Measurements from ENCODE around the gene ACER3.
"Not testable (repeated sequence)": the region's sequence is repeated elsewhere in the genome, so short reads cannot be mapped to it uniquely, and the experiment has no call there.

The ACER3 gene

DNA sequence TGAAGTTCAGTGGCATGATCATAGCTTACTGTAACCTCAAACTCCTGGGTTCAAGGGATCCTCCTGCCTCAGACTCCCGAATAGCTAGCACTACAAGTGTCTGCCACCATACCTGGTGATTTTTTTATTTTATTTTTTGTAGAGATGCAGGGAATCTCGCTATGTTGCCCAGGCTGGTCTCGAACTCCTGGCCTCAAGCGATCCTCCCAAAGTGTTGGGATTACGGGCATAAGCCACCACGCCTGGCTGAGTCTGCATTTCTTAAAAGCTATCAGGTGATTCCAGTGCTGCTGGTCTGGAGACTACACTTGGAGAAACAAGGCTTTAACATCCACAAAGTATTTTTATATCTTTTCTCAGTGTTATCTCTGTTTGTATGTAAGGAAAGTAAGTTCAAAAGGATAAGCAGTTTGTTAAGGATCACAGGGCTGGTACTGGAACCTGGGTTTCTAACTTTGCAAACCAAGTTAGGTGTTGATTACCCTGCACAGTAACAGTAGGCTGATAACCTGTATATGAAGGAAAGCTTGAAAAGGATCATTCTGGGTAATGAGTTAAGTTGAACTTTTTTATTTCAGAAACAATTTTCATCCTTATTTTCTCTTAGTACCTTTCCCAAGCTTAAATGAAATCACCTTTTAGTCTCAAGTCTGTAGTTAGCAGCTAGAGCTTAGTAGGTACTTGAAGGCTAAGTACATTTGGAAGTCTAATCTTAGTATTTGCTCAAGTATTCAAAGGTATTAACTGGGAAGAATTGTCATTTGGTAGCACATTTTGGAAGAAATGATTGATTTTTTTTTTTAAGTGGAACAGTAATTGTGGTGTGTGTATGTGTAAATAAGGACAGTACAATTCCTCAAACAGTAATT is 12.5 kb downstream of the ACER3 start:
- DNase-seq (ENCODE audit: low read depth in 2 of 2), result no peak

DNA sequence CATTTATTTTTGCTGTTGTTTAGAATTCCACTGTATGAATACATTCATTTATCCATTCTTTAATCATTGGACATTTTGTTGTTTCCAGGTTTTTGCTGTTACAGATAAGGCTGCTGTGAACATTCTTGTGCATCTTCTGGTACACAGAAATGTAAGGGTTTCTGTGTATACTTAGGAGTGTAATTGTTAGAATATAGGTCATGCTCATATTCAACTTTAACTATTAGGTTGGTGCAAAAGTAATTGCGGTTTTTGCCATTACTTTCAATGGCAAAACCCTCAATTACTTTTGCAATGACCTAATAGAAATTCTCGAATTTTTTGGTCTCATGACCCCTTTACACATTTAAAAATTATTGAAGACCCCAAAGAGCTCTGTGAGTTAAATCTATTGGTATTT is 17.3 kb downstream of the ACER3 start:
- no peak for DNase-seq (ENCODE audit: low read depth in 2 of 2)

DNA sequence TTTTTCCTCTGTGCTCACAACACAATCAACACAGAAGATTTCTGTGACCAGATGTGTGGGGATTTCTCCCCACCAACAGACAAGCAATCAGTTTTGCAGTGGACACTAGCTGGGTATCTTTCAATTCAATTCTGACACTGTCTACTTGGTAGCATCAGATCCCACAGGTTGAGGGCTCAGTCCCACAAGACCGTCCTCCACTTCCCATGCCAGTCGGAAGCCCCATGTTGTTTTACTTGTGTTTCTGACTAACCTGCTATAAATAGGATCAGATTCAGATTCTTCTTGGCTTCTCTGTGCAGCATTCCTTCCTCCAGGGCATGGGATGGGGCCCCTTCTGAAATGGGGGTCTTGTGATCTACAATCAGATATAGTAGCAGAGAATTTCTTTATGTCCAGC is 19.6 kb downstream of the ACER3 start:
- DNase-seq (ENCODE audit: low read depth in 2 of 2), result no peak

DNA sequence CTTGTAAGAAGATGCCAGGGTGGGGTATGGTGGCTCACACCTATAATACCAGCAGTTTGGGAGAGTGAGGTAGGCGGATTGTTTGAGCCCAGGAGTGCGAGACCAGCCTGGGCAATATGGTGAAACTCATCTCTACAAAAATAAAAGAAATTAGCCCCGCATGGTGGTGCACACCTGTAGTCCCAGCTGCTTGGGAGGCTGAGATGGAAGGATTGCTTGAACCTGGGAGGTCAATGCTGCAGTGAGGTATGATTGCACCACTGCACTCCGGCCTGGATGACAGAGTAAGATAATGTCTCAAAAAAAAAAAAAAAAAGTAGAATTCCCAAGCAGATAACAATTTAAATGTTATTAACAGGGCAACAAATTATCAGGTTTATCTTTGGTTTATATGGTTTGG is 20.2 kb downstream of the ACER3 start:
- no peak for DNase-seq (ENCODE audit: low read depth in 2 of 2)

DNA sequence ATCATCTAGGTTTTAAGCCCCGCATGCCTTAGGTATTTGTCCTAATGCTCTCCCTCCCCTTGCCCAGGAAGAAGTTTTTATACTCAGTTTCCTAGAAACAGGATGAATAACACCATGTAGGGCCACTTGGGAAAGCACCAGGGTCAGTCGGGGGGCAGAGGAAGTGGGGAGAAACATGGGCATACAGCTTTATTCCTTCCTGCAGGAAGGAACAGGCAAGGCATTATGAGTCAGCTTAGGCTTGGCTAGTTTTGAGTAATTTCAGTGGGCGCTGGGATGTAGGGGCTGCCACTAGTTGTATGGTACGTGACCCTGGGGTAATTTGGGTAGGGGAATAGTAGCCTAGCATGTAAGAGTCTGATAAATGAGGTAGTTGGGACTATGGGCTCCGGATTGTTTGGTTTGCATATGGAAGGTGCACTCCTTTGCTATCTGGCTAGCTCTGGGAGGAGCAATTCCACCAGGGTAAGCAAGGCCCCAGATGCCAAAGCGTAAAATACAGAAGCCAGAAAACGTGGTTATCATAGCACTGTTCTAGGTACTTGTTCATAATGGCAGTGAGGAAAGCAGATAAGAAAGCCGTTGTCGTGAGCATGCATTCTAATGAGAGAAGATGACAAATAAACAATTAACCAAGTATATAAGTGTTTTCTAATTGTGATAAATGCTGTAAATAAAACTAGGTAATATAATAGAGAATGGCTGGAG is 24.8 kb downstream of the ACER3 start:
- no peak for DNase-seq (ENCODE audit: low read depth in 2 of 2)

DNA sequence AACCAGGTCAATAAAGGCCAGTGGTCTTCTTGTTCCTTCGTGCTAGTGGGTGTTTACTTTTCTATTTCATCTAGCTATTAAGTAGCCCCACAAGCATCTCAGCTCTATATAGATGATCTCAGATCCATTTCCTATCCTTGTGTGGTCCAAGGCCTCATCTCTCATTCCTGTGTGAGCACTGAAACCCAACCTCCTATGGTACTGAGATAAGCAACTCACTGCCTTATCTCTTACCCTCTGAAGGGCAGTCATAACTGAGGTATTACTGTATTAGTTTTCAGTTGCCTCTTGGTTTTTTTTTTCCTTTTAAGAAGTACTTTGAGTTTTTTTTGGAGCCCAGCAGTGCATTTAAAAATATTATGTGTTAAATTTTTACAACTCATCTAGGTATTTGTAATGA is 28.3 kb downstream of the ACER3 start:
- no peak for DNase-seq (ENCODE audit: low read depth in 2 of 2)

DNA sequence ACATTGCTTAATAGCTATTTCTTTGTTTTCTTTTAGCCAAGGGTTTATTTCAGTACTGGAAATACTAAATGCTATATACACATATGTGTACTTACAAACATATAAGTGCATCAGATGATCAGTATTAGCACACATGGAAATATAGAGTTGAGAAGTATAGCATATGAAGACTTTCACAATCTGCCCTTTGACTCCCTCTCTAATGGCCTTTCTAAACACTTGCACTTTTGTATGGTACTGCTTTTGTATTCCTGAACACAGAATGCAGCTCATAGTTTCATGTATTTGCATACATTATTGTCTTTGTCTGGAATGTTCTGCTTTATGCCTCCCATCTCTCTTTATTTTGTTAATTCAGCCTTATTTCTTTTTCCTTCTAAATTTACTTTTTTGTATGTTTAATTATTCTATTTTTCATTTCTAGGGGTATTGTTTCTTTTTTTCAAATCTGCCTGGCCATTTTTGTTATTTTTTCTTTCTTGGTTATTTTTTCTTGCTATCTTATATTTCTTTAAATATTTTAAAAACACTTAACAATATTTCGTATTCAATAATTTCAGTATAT is 28.8 kb downstream of the ACER3 start:
- no peak for DNase-seq (ENCODE audit: low read depth in 2 of 2)

DNA sequence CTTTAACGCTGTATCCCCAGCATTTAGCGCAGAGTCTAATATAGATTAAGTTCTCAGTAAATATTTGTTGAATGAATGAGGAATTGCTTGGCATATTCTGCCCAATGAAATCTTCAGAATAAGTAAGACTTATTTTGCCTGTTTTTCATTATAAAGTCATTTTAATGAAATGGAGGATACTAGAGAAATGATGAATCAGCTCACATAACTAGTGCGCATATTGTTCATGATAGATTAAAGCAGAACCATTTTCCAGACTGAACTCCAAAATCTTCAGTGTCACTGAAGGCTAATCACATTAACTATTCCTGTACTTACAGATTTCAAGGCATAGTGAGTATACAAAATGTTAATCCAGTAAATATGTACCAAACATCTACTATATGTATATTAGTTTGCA is 29.6 kb downstream of the ACER3 start:
- DNase-seq (ENCODE audit: low read depth in 2 of 2), result no peak

DNA sequence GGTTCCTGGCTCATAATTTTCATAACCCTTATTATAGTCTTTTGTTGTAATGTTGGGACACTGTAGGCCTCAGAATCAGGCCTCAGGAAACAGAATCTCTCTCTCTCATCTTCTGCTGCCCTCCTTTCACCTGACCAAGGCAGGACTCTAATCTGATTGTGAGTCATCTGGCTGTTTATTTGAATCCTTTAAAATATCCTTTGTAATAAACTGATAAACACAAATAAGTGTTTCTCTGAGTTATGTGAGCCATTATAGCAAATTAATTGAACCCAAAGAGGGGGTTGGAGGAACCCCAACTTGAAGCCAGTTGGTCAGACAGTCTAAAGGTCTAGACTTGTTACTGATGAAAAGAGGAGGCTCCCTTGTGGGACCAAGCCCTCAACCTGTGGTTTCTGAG is 30.6 kb downstream of the ACER3 start:
- no peak for DNase-seq (ENCODE audit: low read depth in 2 of 2)

DNA sequence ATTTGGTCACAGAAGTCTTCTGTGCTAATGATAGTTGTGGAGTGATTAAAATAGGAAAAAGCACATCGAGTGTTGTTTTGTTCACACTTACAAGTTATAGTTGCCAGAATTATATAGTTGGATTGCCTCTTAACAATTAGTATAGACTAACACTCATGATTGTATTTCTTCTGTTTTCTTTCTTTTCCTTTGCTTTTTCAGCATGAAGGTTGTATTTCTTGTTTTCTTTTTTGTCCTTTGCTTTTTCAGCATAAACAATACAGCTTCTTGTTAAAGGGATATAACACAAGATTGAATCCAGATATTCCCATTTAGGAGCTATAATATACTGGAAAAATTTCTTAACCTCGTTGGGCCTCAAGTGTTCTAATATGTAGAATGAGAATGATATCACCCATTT is 31.1 kb downstream of the ACER3 start:
- DNase-seq (ENCODE audit: low read depth in 2 of 2), result no peak

DNA sequence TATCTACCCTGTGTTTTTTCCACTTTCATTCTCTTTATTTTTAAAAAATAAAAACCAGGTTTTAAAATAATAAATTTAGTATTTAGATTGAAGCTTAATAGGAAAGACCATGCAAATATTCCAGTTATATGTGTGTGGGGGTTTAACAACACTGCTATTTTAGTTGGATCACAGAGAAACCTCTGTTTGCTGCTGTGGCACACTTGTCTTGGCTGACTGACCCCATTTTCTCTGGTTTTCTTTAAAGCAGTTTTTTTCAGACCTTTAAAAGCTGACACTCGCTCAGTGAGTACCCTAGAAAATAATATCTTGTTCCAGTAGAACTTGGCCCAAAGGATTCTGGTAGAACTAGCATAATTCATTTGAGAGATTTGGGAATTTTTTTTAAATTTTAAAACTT is 31.6 kb downstream of the ACER3 start:
- DNase-seq (ENCODE audit: low read depth in 2 of 2), result no peak

DNA sequence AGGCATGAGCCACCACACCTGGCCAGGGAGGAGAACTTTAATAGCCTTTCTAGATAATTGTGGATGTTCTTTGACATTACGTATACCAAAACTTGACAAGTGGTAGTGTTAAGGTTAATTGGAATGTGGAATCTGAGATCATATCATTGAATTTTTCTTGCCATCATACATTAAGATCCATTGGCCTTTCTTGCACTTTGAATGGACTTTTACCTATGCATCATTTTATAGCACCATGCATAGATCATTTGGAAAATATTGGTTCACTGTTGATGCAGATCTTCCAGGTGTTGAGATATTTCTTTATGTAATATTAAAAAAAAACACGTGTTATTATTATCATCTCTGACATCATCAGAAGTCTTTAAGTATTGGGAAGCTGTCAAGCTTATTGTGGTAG is 36.5 kb downstream of the ACER3 start:
- DNase-seq (ENCODE audit: low read depth in 2 of 2), result no peak

DNA sequence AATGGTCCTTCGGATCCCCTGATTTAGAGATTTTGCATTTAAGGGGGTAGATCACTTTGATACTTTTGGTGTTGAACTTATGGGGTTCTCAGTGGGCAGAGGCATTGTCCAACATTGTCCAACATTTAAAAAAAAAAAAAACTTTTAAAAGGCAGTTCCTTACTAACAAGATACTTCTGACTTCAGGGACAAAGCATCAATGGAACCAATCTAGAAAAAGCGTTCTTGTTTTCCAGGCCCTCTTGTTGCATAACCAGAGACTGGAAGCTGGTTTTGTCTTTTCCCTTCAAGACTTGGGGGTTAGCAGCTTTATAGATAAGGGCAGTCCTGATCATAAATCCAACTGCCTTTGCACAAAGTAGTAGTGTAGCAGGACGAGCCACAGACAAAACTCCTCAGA is 40.4 kb downstream of the ACER3 start:
- DNase-seq (ENCODE audit: low read depth in 2 of 2), result no peak

DNA sequence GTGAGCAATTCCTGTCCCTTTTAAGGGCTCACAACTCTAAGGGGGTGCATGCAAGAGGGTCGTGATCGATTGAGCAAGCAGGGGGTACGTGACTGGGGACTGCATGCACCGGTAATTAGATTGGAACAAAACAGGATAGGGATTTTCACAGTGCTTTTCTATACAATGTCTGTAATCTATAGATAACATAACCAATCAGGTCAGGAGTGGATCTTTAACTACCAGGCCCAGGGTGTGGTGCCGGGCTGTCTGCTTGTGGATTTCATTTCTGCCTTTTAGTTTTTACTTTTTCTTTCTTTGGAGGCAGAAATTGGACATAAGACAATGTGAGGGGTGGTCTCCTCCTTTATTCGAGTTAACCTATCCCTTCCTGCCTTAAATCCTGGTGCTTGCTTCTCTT is 40.9 kb downstream of the ACER3 start:
- not testable (repeated sequence) for DNase-seq (ENCODE audit: low read depth in 2 of 2)

DNA sequence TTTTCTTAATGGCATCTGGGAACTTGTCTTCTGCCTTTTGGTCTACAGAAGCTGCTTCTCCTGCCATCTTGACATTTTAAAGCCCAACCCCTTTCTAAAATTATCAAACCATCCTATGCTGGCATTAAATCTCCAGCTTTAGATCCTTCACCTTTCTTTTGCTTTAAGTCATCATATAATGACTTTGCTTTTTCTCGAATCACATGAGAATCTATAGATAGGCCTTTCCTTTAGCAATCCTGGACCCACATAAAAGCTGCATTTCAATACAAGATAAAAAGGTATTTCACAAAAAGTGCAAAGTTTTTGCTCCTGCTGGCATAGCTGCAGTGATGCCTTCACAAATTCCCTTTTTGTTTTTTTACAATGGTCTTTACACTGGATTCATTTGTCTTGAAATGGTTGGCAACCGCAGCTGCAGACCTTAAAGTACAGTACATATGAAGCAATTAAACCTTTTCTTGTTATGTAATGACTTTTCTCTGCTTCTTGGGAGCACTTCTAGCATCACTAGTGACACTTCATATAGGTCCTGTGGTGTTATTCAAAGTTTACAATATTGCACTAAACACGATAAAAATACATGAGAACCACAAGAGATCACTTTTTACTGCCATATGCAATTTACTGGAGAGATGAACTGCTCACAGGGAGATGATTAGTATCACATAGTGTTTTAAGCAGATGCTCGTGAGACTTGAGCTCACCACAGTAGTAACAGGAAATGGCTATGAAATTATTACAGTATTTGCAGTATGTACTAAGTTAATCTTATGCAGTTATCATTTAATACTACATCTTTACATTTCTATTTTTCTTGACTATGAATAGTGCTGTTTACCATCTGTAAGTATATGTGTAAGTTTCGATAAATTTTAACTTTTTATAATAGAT is 41.6 kb downstream of the ACER3 start:
- DNase-seq (ENCODE audit: low read depth in 2 of 2), result no peak

DNA sequence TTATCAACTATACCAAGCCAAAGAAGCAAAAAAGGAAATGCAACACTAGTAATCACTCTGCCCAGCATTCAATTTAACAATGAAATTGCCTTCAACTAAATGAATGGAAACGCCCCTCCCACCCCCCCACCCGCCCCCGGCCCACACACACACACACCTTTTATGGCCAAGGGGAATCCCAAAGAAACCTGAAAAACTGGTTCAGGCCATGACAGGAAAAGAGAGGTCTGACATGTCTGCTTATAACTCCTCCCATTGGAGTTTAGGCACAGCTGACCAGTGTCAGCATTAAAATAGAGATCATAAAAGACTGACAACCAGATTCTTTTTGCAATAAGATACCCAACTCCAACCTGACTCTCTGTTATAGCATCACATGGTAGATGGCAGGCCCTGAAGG is 42.6 kb downstream of the ACER3 start:
- DNase-seq (ENCODE audit: low read depth in 2 of 2), result no peak

DNA sequence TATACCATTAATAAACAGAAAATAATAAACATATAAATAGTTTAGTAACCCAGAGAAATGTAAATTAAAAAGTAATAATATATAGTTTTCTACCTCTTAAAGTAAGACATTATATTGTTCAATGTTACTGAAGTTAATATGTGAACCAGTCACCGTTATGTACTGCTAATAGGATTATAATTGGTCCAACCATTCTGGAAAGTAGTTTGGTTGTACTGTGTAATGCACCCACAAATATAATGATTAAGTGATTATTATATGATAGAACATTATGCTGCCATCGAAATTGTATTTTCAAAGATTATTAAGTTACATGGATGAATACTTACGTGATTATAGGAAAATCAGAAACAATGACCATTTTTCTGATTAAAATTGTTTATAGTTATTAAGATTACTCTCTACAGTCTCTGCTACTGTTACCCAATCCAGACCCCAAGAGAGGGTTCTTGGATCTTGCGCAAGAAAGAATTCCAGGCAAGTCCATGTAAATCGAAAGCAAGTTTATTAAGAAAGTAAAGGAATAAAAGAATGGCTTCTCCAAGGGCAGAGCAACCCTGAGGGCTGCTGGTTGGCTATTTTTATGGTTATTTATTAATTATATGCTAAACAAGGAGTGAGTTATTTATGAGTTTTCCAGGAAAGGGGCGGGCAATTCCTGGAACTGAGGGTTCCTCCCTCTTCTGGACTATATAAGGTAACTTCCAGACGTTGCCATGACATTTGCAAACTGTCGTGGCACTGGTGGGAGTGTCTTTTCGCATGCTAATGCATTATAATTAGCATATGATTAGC is 50.1 kb downstream of the ACER3 start:
- DNase-seq (ENCODE audit: low read depth in 2 of 2), result no peak

DNA sequence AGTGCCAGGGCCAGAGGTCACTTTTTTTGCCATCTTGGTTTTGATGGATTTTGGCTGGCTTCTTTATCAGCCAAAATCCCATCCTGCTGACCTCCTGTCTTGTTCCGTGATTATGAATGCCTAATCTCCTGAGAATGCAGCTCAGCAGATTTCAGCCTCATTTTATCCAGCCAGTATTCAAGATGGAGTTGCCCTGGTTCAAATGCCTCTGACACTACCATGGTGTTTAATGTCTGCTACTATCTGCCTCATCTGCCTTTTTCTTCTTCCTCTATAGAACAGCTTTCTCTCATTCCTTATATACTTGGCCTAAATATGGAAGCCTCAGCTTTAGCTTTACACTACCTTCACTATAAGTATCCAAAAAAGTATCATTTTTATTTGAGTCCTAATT is 50.7 kb downstream of the ACER3 start:
- no peak for DNase-seq (ENCODE audit: low read depth in 2 of 2)

DNA sequence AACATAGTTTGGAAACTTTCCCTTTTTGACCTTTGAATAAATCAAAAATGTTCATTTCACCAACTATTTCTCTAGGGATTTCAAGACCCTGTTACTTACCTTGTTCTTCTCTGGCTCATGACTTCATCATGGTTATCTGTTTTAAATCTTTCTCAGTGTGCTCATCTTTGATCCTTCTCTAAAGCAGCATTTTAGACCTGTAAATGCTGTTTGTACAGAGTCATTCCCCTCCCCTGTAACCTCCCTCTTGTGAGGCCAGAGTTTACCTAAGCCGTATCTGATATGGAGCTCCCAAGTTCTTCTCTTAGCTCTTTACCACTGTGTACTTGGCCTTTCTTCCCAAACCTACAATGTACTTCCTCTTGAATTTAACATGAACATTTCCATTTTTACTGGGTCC is 56.0 kb downstream of the ACER3 start:
- DNase-seq (ENCODE audit: low read depth in 2 of 2), result no peak

DNA sequence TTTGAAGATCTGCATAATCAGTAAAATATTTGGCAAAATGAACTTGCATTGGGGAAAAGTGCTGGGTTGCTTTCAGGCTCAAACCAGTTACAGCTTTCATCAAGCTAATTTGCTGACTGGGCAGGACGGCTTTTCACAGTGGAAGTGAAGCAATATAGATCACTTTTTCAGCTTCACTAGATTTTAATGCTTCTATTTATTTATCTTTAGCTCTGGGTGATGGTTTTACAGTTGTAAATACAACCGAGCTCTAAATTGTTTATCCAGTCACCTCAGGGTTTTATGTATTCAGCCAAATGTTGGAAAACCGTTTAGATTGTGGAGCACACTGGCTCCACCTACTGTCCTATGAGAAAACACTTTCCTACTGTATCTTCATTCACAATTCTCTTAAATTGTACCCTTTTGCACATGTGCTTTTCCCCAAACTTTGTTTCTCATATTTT is 58.2 kb downstream of the ACER3 start:
- DNase-seq (ENCODE audit: low read depth in 2 of 2), result no peak

DNA sequence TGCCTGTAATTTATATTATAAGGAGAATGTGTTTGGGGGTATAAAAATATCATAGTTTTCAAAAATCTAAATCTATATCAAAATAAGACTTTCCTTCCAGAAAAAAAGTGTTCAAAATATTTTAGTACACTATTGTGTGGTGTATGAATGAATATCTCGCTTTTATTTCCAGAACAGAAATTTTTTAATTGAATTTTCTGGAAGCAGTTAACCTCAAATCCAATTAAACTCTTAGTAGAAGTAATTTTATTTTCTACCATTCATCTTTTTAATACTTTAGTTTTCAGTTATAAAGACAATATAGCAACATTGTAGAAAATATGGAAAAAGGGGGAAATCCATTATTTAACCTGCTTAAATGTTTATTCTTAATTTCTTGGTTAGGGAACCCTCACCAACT is 58.7 kb downstream of the ACER3 start:
- no peak for DNase-seq (ENCODE audit: low read depth in 2 of 2)

All from stimulated activated CD4-positive, alpha-beta T cell treated with anti-CD3 and anti-CD28 coated beads, Interleukin-1b, Interleukin-23, amount 100 ng/mL, for 4 hours (primary cell).